Osteoblast (primary cell): ENCODE results near the gene TMEM101. TPM values are rescaled to one million over a fixed set of nuclear protein-coding genes. Genes with fewer than 3 reads are reported as not detected.
A peak's percentile ranks its signal among the peaks of the same experiment; 100 is the strongest.

ENCODE experiments used
- DNase-seq: peaks from one replicate; pipeline ENCODE4 v3.0.0; 2011; ENCODE audit warnings: low spot score, mixed read lengths; ENCODE audit not compliant: insufficient read length; ENCODE audit errors: missing footprints
- H2AFZ ChIP-seq: 2 replicates; pipeline ENCODE4 v1.6.0; 2011; ENCODE audit warnings: mild to moderate bottlenecking, low read length
- H3K27ac ChIP-seq: 2 replicates; pipeline ENCODE4 v1.5.1; 2011; ENCODE audit warnings: mild to moderate bottlenecking, low read depth, low read length, moderate library complexity
- H3K27me3 ChIP-seq: 2 replicates; pipeline ENCODE4 v1.6.0; 2012; ENCODE audit warnings: mild to moderate bottlenecking, control low read depth, inconsistent platforms, low read length, moderate library complexity; ENCODE audit not compliant: insufficient read depth
- H3K36me3 ChIP-seq: 2 replicates; pipeline ENCODE4 v1.5.1; 2011; ENCODE audit warnings: mild to moderate bottlenecking, low read length, control low read depth, moderate library complexity; ENCODE audit not compliant: insufficient read depth
- H3K4me1 ChIP-seq: 2 replicates; pipeline ENCODE4 v1.5.1; 2011; ENCODE audit warnings: mild to moderate bottlenecking, low read length, control low read depth, moderate library complexity; ENCODE audit not compliant: insufficient read depth
- H3K4me2 ChIP-seq: 2 replicates; pipeline ENCODE4 v1.6.0; 2011; ENCODE audit warnings: mild to moderate bottlenecking, low read length; ENCODE audit not compliant: insufficient read depth
- H3K4me3 ChIP-seq: fragments of 200-600 bp; sonication (generic); 3 replicates; pipeline ENCODE4 v1.5.1; 2012; ENCODE audit warnings: mild to moderate bottlenecking, low read length, inconsistent platforms; ENCODE audit not compliant: insufficient read depth
- H3K79me2 ChIP-seq: 2 replicates; pipeline ENCODE4 v1.6.0; 2012; ENCODE audit warnings: mild to moderate bottlenecking, low read length, control low read depth, inconsistent platforms; ENCODE audit not compliant: insufficient read depth
- H3K9me3 ChIP-seq: 2 replicates; pipeline ENCODE4 v1.5.1; 2011; ENCODE audit warnings: low read depth, low read length, control low read depth
- H4K20me1 ChIP-seq: 2 replicates; pipeline ENCODE4 v1.6.0; 2012; ENCODE audit warnings: mild to moderate bottlenecking, low read length, control low read depth; ENCODE audit not compliant: insufficient read depth
- total RNA-seq: library from RNA; depleted of rRNA; stranded (reverse); fragments of >200 nt; gene quantifications from 2 replicates; pipeline ENCODE4 v1.2.3, GENCODE V29; 2012
- TF ChIP-seq, protein P1 (sequence below): IDR thresholded peaks from 2 replicates; pipeline ENCODE4 v1.5.1; 2011; ENCODE audit warnings: mild to moderate bottlenecking, low read depth, low read length, moderate library complexity; ENCODE audit errors: extremely low read depth

TMEM101 gene
- total RNA-seq, 1 donor, result 47.8 TPM

DNA sequence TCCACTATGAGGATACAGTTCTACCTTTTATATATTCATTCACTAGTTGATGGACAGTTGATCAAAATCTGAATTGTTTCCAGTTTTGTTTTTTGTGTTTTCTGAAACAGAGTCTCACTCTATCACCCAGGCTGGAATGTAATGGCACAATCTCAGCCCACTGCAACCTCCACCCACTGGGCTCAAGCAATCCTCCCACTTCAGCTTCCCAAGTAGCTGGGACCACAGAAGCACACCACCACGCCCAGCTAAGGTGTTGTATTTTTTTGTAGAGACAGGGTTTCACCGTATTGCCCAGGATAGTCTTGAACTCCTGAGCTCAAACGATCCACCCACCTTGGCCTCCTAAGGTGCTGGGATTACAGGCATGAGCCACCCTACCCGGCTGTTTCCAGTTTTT lies 30.7 kb upstream of the TMEM101 start:
- H3K36me3 ChIP-seq, result peaks cover 25% of the 10 kb centered on the region
- H3K9me3 ChIP-seq, result no peaks in the 10 kb centered on the region
- no peak overlapping the region for H3K4me3 ChIP-seq
- H3K4me2 ChIP-seq, result no peak overlapping the region
- peaks cover 28% of the 10 kb centered on the region for H3K4me1 ChIP-seq
- no peak for DNase-seq
- peaks cover 61% of the 10 kb centered on the region for H3K79me2 ChIP-seq
- H3K27me3 ChIP-seq, result no peaks in the 10 kb centered on the region
- peak overlapping the region; percentile 24 for H3K27ac ChIP-seq
- no peak overlapping the region for H2AFZ ChIP-seq
- TF ChIP-seq, protein P1, sequence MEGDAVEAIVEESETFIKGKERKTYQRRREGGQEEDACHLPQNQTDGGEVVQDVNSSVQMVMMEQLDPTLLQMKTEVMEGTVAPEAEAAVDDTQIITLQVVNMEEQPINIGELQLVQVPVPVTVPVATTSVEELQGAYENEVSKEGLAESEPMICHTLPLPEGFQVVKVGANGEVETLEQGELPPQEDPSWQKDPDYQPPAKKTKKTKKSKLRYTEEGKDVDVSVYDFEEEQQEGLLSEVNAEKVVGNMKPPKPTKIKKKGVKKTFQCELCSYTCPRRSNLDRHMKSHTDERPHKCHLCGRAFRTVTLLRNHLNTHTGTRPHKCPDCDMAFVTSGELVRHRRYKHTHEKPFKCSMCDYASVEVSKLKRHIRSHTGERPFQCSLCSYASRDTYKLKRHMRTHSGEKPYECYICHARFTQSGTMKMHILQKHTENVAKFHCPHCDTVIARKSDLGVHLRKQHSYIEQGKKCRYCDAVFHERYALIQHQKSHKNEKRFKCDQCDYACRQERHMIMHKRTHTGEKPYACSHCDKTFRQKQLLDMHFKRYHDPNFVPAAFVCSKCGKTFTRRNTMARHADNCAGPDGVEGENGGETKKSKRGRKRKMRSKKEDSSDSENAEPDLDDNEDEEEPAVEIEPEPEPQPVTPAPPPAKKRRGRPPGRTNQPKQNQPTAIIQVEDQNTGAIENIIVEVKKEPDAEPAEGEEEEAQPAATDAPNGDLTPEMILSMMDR, result no peak
- H4K20me1 ChIP-seq, result peaks cover 42% of the 10 kb centered on the region

GRCh38 chr17:44044071-44044470 lies 29.3 kb upstream of the TMEM101 start:
- H3K4me1 ChIP-seq, result peaks cover 30% of the 10 kb centered on the region
- peaks cover 20% of the 10 kb centered on the region for H3K36me3 ChIP-seq
- H3K4me3 ChIP-seq, result no peak overlapping the region
- H3K27ac ChIP-seq, result peak overlapping the region; percentile 61
- peak; percentile 72 for DNase-seq
- H3K4me2 ChIP-seq, result peak overlapping the region; percentile 55
- TF ChIP-seq, protein P1, result no peak
- H3K27me3 ChIP-seq, result no peaks in the 10 kb centered on the region
- no peaks in the 10 kb centered on the region for H3K9me3 ChIP-seq
- H3K79me2 ChIP-seq, result peaks cover 59% of the 10 kb centered on the region
- no peak overlapping the region for H2AFZ ChIP-seq
- H4K20me1 ChIP-seq, result peaks cover 42% of the 10 kb centered on the region

DNA sequence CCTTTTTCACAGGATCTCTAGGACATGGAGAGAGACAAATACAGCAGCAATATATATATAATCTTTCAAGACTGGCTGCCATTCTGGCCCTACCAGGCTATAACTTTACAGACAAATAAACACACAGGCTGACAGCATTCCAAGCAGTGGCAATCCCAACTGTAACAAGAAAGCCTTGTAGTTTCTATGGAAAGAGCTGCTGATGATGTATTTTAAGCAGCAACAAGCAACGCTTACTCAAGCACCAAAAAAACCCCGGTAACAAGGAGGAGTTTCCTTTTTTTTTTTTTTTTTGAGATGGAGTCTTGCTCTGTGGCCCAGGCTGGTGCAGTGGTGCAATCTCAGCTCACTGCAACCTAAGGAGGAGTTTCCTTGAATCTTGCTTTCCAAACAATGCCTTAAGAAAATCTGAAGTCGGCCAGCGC lies 28.5 kb upstream of the TMEM101 start:
- H3K27me3 ChIP-seq, result no peaks in the 10 kb centered on the region
- H3K4me2 ChIP-seq, result peak overlapping the region; percentile 33
- no peak overlapping the region for H3K4me3 ChIP-seq
- peak; percentile 93 for DNase-seq
- H3K79me2 ChIP-seq, result peaks cover 56% of the 10 kb centered on the region
- H3K9me3 ChIP-seq, result no peaks in the 10 kb centered on the region
- H2AFZ ChIP-seq, result no peak overlapping the region
- peaks cover 13% of the 10 kb centered on the region for H3K36me3 ChIP-seq
- H3K27ac ChIP-seq, result peak overlapping the region; percentile 54
- peaks cover 40% of the 10 kb centered on the region for H4K20me1 ChIP-seq
- H3K4me1 ChIP-seq, result peaks cover 30% of the 10 kb centered on the region
- TF ChIP-seq, protein P1, result no peak

DNA sequence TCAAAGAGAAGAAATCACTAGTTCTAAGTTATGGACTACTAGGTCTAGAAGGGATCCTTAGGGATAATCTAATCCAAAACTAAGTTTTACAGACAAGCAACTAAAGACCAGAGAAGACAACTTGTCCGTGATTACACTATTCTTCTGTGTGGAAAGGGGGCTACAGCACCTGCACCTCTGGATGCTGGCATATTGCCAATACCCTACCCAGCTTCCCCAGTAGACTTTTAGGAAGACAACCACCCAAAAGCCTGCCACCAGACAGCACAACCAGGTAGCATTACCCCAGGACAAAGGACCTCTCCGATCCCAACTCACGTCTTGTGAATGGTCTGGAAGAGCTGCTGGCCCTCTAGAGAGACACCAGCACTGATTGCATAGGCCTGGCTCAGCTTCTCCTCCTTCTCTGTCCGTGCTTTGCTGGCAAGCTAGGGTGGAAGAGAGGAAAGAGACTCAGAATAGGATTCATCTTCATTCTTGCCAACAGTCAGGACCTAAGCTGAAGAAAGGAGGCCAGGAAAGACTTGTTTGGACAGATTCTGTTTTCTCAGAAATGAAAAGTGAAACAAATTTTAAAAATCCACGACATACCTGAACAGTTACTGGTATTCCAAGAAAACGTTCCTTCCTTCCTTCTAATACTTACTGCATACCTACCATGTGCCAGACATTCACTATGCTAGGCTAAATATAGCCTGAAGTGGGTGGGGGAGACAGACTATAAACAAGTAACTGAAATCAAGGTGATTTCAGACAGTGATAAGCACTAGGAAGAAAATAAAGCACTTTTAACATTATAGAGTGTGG lies 25.3 kb upstream of the TMEM101 start:
- DNase-seq, result peak; percentile 72
- peaks cover 49% of the 10 kb centered on the region for H3K79me2 ChIP-seq
- TF ChIP-seq, protein P1, result no peak
- H3K4me3 ChIP-seq, result no peak overlapping the region
- H3K27ac ChIP-seq, result peak overlapping the region; percentile 13
- no peaks in the 10 kb centered on the region for H3K9me3 ChIP-seq
- no peaks in the 10 kb centered on the region for H3K27me3 ChIP-seq
- H3K4me2 ChIP-seq, result no peak overlapping the region
- peaks cover 24% of the 10 kb centered on the region for H3K4me1 ChIP-seq
- H4K20me1 ChIP-seq, result peaks cover 42% of the 10 kb centered on the region
- H3K36me3 ChIP-seq, result peaks cover 24% of the 10 kb centered on the region
- no peak overlapping the region for H2AFZ ChIP-seq
